Liver (tissue), 9 donors: ENCODE measurements around the gene TP53I3. TPM values are rescaled to one million over a fixed set of nuclear protein-coding genes. Genes with fewer than 3 reads are reported as not detected.

Experiments
- DNase-seq: peaks from one replicate; pipeline ENCODE4 v3.0.0-alpha.2; 2017; ENCODE audit warnings: low spot score
- H3K27ac ChIP-seq, 2 donors: one replicate each; pipeline ENCODE4 v1.7.0; 2013; ENCODE audit warnings: inconsistent platforms in 2 of 2, low read length in 2 of 2, control low read depth in 1 of 2, low read depth in 1 of 2, mild to moderate bottlenecking in 1 of 2
- H3K27me3 ChIP-seq, 4 donors: one replicate each; pipeline versions ENCODE4 v1.6.1 to v1.7.0; 2013; ENCODE audit warnings: low read length in 3 of 4, inconsistent platforms in 1 of 4, mild to moderate bottlenecking in 1 of 4, moderate library complexity in 1 of 4; ENCODE audit not compliant: control insufficient read depth in 4 of 4, insufficient read depth in 4 of 4
- H3K36me3 ChIP-seq, 4 donors: one replicate each; pipeline versions ENCODE4 v1.6.1 to v1.7.0; 2013; ENCODE audit warnings: low read length in 3 of 4, mild to moderate bottlenecking in 3 of 4, low read depth in 1 of 4, moderate library complexity in 1 of 4; ENCODE audit not compliant: control insufficient read depth in 4 of 4, insufficient read depth in 3 of 4
- H3K4me1 ChIP-seq, 4 donors: one replicate each; pipeline versions ENCODE4 v1.6.1 to v1.7.0; 2013; ENCODE audit warnings: low read length in 3 of 4, mild to moderate bottlenecking in 3 of 4, moderate library complexity in 1 of 4; ENCODE audit not compliant: control insufficient read depth in 4 of 4, insufficient read depth in 4 of 4
- H3K4me3 ChIP-seq, 3 donors: one replicate each; pipeline versions ENCODE4 v1.6.1 to v1.7.0; 2013; ENCODE audit warnings: low read length in 3 of 3, control low read depth in 1 of 3, low read depth in 1 of 3, mild to moderate bottlenecking in 1 of 3
- H3K9ac ChIP-seq, 2 donors: one replicate each; pipeline ENCODE4 v1.7.0; 2013; ENCODE audit warnings: low read length in 2 of 2, mild to moderate bottlenecking in 2 of 2, moderate library complexity in 2 of 2, control low read depth in 1 of 2, low read depth in 1 of 2
- H3K9me3 ChIP-seq, 4 donors: one replicate each; pipeline versions ENCODE4 v1.6.1 to v1.7.0; 2013; ENCODE audit warnings: low read length in 3 of 4; ENCODE audit not compliant: control insufficient read depth in 4 of 4
- GABPA ChIP-seq, 2 donors: IDR thresholded peaks in 1 of 2; conservative IDR thresholded peaks in 1 of 2; 2 replicates each; pipeline ENCODE4 v1.6.1; 2016; ENCODE audit warnings: antibody characterized with exemption in 2 of 2, mild to moderate bottlenecking in 1 of 2, moderate library complexity in 1 of 2
- HNF4A ChIP-seq, 2 donors: conservative IDR thresholded peaks; 2 replicates each; pipeline ENCODE4 v1.6.1; 2016; ENCODE audit warnings: antibody characterized with exemption in 2 of 2, mild to moderate bottlenecking in 2 of 2
- HNF4G ChIP-seq: IDR thresholded peaks from 2 replicates; pipeline ENCODE4 v1.6.1; 2016; ENCODE audit warnings: antibody characterized with exemption
- RAD21 ChIP-seq, 2 donors: IDR thresholded peaks; 2 replicates each; pipeline ENCODE4 v1.6.1; 2016; ENCODE audit warnings: antibody characterized with exemption in 2 of 2, mild to moderate bottlenecking in 2 of 2
- RXRA ChIP-seq, 2 donors: IDR thresholded peaks; 2 replicates each; pipeline ENCODE4 v1.6.1; 2017 to 2018; ENCODE audit warnings: antibody characterized with exemption in 2 of 2, mild to moderate bottlenecking in 1 of 2
- SP1 ChIP-seq: IDR thresholded peaks from 2 replicates; pipeline ENCODE4 v1.6.1; 2018; ENCODE audit warnings: antibody characterized with exemption, mild to moderate bottlenecking
- TAF1 ChIP-seq: conservative IDR thresholded peaks from 2 replicates; pipeline ENCODE4 v1.6.1; 2016; ENCODE audit warnings: antibody characterized with exemption, mild to moderate bottlenecking
- YY1 ChIP-seq: IDR thresholded peaks from 2 replicates; pipeline ENCODE4 v1.6.1; 2016; ENCODE audit warnings: antibody characterized with exemption, mild to moderate bottlenecking
- WGBS: extraction: QIAGEN DNeasy Blood & Tissue Kit; methylation state at CpG from one replicate; pipeline ENCODE4 v1.1.7; 2013; 5-methylcytosine and 5-hydroxymethylcytosine counted together
- polyA plus RNA-seq, 2 donors: library from polyadenylated mRNA; stranded (reverse) in 1 of 2; unstranded in 1 of 2; fragments of 200-250 nt in 1 of 2; fragments of >200 nt in 1 of 2; fragmentation: Nextera tagmentation in 1 of 2; extraction: Ambion mirVana in 1 of 2; gene quantifications; one replicate each; pipeline versions ENCODE4 v1.2.1 to v1.2.3, GENCODE V29; 2013 to 2015
- total RNA-seq, 2 donors: library from RNA; depleted of rRNA; stranded (reverse); fragments of >200 nt; gene quantifications; one replicate each; pipeline ENCODE4 v1.2.3, GENCODE V29; 2014
- TF ChIP-seq, protein P1 (sequence below): IDR thresholded peaks from 2 replicates; pipeline ENCODE4 v1.6.1; 2016; ENCODE audit warnings: antibody characterized with exemption, mild to moderate bottlenecking
- TF ChIP-seq, protein P2 (sequence below): IDR thresholded peaks from 2 replicates; pipeline ENCODE4 v1.6.1; 2016; ENCODE audit warnings: antibody characterized with exemption
- donor health status: healthy.
- donor health status: healthy.
- donor health status: healthy.
- donor health status: healthy.
- donor health status: healthy.

The TP53I3 gene
- total and polyA plus RNA-seq, 4 donors: 6.6 to 19.5 (median 10.7) TPM

DNA sequence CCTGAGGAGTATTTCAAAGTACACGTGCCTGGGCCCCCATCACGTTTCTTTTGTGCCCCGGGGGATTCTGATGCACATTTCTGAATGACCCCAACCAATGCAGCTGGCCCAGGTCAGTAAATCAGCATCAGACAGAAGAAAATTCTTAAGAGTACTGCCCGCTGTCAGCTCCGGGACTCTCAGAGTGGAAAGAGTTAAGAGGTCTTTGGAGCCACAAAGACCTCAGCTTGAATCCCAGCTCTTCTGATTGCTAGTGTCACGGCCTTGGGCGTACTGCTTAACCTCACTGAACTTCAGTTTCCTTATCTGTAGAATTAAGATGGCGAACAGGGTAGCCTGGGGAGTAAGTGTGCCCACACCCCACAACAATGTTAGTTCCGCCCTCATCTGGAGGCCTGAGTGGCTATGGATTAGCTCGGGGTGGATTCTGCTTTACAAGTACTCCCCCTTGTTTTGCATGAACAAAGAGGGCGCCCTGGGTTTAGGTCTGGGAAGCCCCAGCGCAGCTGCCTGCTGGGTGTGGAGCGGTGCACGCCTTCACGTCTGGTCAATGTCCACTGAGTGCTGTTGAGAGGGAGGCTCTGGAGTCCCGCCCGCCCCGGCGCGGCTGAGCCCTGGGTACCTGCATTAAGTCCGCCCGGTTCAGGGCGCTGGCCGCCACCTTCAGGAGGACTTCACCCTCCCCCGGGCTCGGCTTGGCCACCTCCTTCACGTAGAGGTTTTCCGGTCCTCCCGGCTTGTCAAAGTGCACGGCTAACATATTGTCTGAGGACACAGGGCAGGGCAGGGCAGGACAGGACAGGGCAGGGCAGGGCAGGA is 858 bp downstream of the TP53I3 start:
- peak; percentile 78 for DNase-seq
- peaks cover 0 to 2% (median 0%) of the 10 kb centered on the region in 4 donors for H3K36me3 ChIP-seq
- no peaks in the 10 kb centered on the region for H3K9me3 ChIP-seq
- H3K4me1 ChIP-seq: peaks cover 0 to 21% (median 15%) of the 10 kb centered on the region in 4 donors
- H3K27ac ChIP-seq: peak overlapping the region; percentile 84 to 87
- WGBS: 19% methylated on average over 30 of the region's 30 CpGs
- H3K27me3 ChIP-seq: no peaks in the 10 kb centered on the region
- TF ChIP-seq YY1: peak; percentile 42
- peak; percentile 76 to 81 for TF ChIP-seq HNF4A (conservative IDR thresholded peaks at IDR 0.05)
- TF ChIP-seq GABPA (IDR thresholded peaks at IDR 0.05 in 1 of 2, conservative IDR thresholded peaks at IDR 0.05 in 1 of 2): no peak
- TF ChIP-seq SP1: peak; percentile 71
- peak; percentile 30 for TF ChIP-seq TAF1
- TF ChIP-seq RXRA (IDR thresholded peaks at IDR 0.05): peak; percentile 76 to 97
- peak overlapping the region; percentile 49 to 71 (median 58) for H3K4me3 ChIP-seq
- H3K9ac ChIP-seq: peak overlapping the region in 1 of 2 donors; percentile 26

- no peak for DNase-seq
- Histone ChIP-seq H3K9me3 (no peaks in the 10 kb centered on the region), H3K4me3 (no peak overlapping the region), H3K27ac (no peak overlapping the region), H3K27me3 (no peaks in the 10 kb centered on the region), H3K4me1 (peaks cover 0 to 21% (median 15%) of the 10 kb centered on the region in 4 donors), H3K36me3 (peaks cover 0 to 2% (median 0%) of the 10 kb centered on the region in 4 donors), H3K9ac (no peak overlapping the region)
- TF ChIP-seq, protein P1, sequence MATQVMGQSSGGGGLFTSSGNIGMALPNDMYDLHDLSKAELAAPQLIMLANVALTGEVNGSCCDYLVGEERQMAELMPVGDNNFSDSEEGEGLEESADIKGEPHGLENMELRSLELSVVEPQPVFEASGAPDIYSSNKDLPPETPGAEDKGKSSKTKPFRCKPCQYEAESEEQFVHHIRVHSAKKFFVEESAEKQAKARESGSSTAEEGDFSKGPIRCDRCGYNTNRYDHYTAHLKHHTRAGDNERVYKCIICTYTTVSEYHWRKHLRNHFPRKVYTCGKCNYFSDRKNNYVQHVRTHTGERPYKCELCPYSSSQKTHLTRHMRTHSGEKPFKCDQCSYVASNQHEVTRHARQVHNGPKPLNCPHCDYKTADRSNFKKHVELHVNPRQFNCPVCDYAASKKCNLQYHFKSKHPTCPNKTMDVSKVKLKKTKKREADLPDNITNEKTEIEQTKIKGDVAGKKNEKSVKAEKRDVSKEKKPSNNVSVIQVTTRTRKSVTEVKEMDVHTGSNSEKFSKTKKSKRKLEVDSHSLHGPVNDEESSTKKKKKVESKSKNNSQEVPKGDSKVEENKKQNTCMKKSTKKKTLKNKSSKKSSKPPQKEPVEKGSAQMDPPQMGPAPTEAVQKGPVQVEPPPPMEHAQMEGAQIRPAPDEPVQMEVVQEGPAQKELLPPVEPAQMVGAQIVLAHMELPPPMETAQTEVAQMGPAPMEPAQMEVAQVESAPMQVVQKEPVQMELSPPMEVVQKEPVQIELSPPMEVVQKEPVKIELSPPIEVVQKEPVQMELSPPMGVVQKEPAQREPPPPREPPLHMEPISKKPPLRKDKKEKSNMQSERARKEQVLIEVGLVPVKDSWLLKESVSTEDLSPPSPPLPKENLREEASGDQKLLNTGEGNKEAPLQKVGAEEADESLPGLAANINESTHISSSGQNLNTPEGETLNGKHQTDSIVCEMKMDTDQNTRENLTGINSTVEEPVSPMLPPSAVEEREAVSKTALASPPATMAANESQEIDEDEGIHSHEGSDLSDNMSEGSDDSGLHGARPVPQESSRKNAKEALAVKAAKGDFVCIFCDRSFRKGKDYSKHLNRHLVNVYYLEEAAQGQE: no peak
- TF ChIP-seq TAF1: no peak
- TF ChIP-seq RAD21 (IDR thresholded peaks at IDR 0.05): no peak
- no peak for TF ChIP-seq HNF4G
- TF ChIP-seq SP1: no peak
- TF ChIP-seq, protein P2, sequence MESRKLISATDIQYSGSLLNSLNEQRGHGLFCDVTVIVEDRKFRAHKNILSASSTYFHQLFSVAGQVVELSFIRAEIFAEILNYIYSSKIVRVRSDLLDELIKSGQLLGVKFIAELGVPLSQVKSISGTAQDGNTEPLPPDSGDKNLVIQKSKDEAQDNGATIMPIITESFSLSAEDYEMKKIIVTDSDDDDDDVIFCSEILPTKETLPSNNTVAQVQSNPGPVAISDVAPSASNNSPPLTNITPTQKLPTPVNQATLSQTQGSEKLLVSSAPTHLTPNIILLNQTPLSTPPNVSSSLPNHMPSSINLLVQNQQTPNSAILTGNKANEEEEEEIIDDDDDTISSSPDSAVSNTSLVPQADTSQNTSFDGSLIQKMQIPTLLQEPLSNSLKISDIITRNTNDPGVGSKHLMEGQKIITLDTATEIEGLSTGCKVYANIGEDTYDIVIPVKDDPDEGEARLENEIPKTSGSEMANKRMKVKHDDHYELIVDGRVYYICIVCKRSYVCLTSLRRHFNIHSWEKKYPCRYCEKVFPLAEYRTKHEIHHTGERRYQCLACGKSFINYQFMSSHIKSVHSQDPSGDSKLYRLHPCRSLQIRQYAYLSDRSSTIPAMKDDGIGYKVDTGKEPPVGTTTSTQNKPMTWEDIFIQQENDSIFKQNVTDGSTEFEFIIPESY: no peak
- 94% methylated on average over 8 of the region's 8 CpGs for WGBS
Measured at GRCh38 chr2:24082787-24083566, 1.7 kb downstream of the TP53I3 start.
